Measurements from ENCODE around the gene PSD.

Gene PSD

GRCh38 chr10:102375250-102375649 lies 43.3 kb downstream of the PSD start:
- TF ChIP-seq, protein P1, sequence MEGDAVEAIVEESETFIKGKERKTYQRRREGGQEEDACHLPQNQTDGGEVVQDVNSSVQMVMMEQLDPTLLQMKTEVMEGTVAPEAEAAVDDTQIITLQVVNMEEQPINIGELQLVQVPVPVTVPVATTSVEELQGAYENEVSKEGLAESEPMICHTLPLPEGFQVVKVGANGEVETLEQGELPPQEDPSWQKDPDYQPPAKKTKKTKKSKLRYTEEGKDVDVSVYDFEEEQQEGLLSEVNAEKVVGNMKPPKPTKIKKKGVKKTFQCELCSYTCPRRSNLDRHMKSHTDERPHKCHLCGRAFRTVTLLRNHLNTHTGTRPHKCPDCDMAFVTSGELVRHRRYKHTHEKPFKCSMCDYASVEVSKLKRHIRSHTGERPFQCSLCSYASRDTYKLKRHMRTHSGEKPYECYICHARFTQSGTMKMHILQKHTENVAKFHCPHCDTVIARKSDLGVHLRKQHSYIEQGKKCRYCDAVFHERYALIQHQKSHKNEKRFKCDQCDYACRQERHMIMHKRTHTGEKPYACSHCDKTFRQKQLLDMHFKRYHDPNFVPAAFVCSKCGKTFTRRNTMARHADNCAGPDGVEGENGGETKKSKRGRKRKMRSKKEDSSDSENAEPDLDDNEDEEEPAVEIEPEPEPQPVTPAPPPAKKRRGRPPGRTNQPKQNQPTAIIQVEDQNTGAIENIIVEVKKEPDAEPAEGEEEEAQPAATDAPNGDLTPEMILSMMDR (IDR thresholded peaks at IDR 0.05; ENCODE audit: insufficient read depth, low read depth, low read length, missing control alignments) = no peak
- peak; percentile 22 for DNase-seq (ENCODE audit: low read depth)
- H3K4me3 ChIP-seq (ENCODE audit: low read length) = no peak overlapping the region

- no peak overlapping the region for H3K4me3 ChIP-seq (ENCODE audit: low read length)
- no peak for DNase-seq (ENCODE audit: low read depth)
- TF ChIP-seq, protein P1 (IDR thresholded peaks at IDR 0.05; ENCODE audit: insufficient read depth, low read depth, low read length, missing control alignments) = no peak
These were observed 47.3 kb downstream of the PSD start for GRCh38 chr10:102371295-102371694.

- TF ChIP-seq, protein P1 (IDR thresholded peaks at IDR 0.05; ENCODE audit: insufficient read depth, low read depth, low read length, missing control alignments) = no peak
- DNase-seq (ENCODE audit: low read depth) = peak; percentile 64
- no peak overlapping the region for H3K4me3 ChIP-seq (ENCODE audit: low read length)
These were observed 50.5 kb downstream of the PSD start for GRCh38 chr10:102368077-102368476.

DNA sequence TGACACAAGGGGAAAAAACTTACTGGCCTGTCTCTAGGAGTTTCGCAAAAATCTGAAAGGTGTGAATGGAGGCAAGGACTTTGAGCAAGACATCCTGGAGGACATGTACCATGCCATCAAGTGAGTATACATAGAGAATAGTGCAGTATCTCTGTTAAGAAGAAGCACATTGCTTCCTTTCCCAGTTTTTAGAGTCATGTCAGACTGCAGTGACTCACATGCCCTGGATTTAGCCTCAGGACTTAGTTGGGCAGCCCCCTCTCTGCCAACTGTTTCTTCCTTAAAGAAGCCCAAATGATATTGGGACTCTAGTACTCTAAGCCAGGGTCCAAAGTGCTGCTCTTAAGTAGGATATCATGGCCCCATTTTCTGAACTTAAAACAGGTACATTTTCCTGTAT lies 51.1 kb downstream of the PSD start:
- no peak overlapping the region for H3K4me3 ChIP-seq (ENCODE audit: low read length)
- peak; percentile 23 for DNase-seq (ENCODE audit: low read depth)
- TF ChIP-seq, protein P1 (IDR thresholded peaks at IDR 0.05; ENCODE audit: insufficient read depth, low read depth, low read length, missing control alignments) = no peak

DNA sequence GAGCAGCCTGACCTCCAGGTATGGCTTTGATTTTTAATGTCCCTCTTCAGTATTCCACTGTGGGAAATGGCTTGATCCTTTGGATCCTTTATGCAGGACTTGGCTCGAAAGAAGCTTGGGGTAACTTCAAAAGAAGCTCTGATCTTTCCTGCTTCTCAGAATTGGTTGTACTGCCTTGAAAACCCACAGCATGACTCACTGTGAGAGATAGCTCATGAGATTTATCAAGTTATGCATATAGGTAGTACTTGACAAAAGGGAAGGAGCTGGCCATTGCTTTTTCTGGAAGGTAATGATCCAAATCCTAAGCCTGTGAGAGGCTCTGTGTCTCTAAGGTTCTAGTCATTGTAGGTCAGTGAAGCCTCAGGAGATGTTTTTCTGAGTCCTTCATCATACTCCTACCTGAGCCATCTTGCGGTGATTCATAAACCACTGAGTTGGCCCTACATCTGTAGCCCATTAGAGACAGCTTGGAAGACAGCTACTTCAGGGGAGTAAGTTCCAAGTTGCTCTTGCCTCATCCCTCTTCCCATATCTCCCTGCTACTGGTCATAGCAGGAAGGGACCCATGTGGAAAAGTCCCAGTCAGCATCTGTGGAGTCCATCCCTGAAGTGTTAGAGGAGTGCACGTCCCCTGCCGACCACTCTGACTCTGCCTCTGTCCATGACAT lies 59.7 kb downstream of the PSD start:
- H3K4me3 ChIP-seq (ENCODE audit: low read length) = no peak overlapping the region
- TF ChIP-seq, protein P1 (IDR thresholded peaks at IDR 0.05; ENCODE audit: insufficient read depth, low read depth, low read length, missing control alignments) = no peak
- no peak for DNase-seq (ENCODE audit: low read depth)

DNA sequence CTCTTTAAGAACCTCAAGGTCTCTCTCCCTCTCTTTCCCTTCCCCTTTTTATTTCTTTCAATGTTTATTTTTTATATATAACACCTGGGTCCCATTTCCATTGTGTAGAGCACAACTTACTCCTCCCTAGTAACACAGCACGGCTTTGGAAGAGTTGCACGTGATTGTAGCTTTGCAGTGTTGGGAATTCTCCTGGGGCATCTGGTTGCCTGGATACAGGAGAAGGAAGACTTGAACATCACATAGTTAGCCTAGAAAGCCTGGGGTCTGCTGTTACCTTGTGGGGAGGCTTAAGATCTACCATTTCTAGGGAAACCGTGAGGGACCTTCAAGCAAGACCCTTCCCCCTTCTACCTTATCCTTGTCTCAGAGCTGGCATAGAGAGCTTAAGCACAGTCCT lies 64.1 kb downstream of the PSD start:
- DNase-seq (ENCODE audit: low read depth) = no peak
- H3K4me3 ChIP-seq (ENCODE audit: low read length) = no peak overlapping the region
- TF ChIP-seq, protein P1 (IDR thresholded peaks at IDR 0.05; ENCODE audit: insufficient read depth, low read depth, low read length, missing control alignments) = no peak

All from epithelial cell of esophagus (primary cell).